ENCODE results near the gene MAF.

MAF gene

DNA sequence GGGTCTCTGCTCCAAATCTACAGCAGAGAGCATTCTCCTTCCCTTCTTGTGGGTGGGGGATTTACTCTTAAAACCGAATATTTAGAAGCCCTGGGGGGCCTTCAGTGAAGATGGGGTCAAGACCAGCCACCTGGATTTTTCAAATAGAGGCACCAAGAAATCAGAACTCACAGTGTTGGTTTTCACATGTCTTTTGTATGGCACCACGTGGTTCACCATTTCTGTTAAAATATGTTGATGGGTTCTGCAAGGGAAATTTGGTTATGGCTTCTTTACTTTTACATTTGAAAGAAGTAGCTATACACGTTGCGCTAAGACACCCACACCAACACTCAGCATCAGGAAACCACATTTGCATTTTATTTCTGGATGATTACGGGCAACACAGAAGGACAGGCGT is 17.7 kb downstream of the MAF start:
- TF ChIP-seq CTCF (IDR thresholded peaks at IDR 0.05; ENCODE audit: low read depth, low read length, missing control alignments) = no peak
- no peaks in the 10 kb centered on the region for H3K36me3 ChIP-seq (replicated peaks)
- H3K27ac ChIP-seq = no peak overlapping the region
- no peaks in the 10 kb centered on the region for H3K27me3 ChIP-seq (replicated peaks)
- H3K4me3 ChIP-seq (ENCODE audit: low read depth, low read length) = no peak overlapping the region
- in situ Hi-C loops (cut with HindIII; ENCODE audit: low pct_ligation_motif_present, low sequenced_read_pairs) = no loop called here
- DNase-seq = no peak

GRCh38 chr16:79580453-79581191 is 19.9 kb downstream of the MAF start:
- Histone ChIP-seq H3K27ac (no peak overlapping the region), H3K27me3 (replicated peaks) (no peaks in the 10 kb centered on the region), H3K36me3 (replicated peaks) (no peaks in the 10 kb centered on the region), H3K4me3 (ENCODE audit: low read depth, low read length) (no peak overlapping the region)
- in situ Hi-C loops (cut with HindIII; ENCODE audit: low pct_ligation_motif_present, low sequenced_read_pairs) = no loop called here
- no peak for TF ChIP-seq CTCF (IDR thresholded peaks at IDR 0.05; ENCODE audit: low read depth, low read length, missing control alignments)
- DNase-seq = no peak

- TF ChIP-seq CTCF (IDR thresholded peaks at IDR 0.05; ENCODE audit: low read depth, low read length, missing control alignments) = no peak
- H3K36me3 ChIP-seq (replicated peaks) = no peaks in the 10 kb centered on the region
- H3K27me3 ChIP-seq (replicated peaks) = no peaks in the 10 kb centered on the region
- H3K27ac ChIP-seq = no peak overlapping the region
- no peak overlapping the region for H3K4me3 ChIP-seq (ENCODE audit: low read depth, low read length)
- DNase-seq = no peak
- in situ Hi-C loops (cut with HindIII; ENCODE audit: low pct_ligation_motif_present, low sequenced_read_pairs) = no loop called here
Observed at GRCh38 chr16:79576602-79577001, 23.9 kb downstream of the MAF start.

DNA sequence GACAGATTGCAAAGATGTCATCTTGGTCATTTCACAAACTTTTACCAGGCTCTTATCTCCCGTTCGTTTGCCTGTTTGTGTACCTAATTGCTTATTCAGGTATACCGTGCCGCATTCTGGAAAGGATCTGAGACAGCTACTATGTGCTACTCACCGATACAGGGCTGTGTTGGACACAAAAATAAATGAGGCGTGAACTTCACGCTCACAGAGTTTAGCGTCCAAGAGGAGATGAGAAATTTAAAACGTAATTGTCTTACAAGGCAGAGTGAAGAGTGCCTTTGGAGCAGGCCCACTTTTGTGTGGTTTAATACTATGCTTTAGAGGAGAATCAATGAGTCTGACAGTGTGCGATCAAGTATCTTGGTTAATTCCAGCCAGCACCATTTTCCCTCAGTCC is 26.7 kb downstream of the MAF start:
- H3K27ac ChIP-seq = no peak overlapping the region
- H3K36me3 ChIP-seq (replicated peaks) = no peaks in the 10 kb centered on the region
- no peak overlapping the region for H3K4me3 ChIP-seq (ENCODE audit: low read depth, low read length)
- no peak for TF ChIP-seq CTCF (IDR thresholded peaks at IDR 0.05; ENCODE audit: low read depth, low read length, missing control alignments)
- in situ Hi-C loops (cut with HindIII; ENCODE audit: low pct_ligation_motif_present, low sequenced_read_pairs) = no loop called here
- no peaks in the 10 kb centered on the region for H3K27me3 ChIP-seq (replicated peaks)
- DNase-seq = no peak

- H3K27me3 ChIP-seq (replicated peaks) = no peaks in the 10 kb centered on the region
- TF ChIP-seq CTCF (IDR thresholded peaks at IDR 0.05; ENCODE audit: low read depth, low read length, missing control alignments) = no peak
- no peak overlapping the region for H3K27ac ChIP-seq
- H3K4me3 ChIP-seq (ENCODE audit: low read depth, low read length) = no peak overlapping the region
- in situ Hi-C loops (cut with HindIII; ENCODE audit: low pct_ligation_motif_present, low sequenced_read_pairs) = no loop called here
- H3K36me3 ChIP-seq (replicated peaks) = no peaks in the 10 kb centered on the region
- DNase-seq = no peak
Observed at GRCh38 chr16:79573071-79573470, 27.5 kb downstream of the MAF start.

Data from brain microvascular endothelial cell (primary cell).